Loucy (cell line): ENCODE results near the gene ZNF407.

Experiments
- H2AFZ ChIP-seq: fragments of 200-600 bp; sonication (generic); 2 replicates; pipeline ENCODE4 v1.6.0; 2016; ENCODE audit warnings: antibody characterized with exemption, mild to moderate bottlenecking, low read length, moderate library complexity
- H3F3A ChIP-seq: fragments of 200-600 bp; 2 replicates; pipeline ENCODE4 v1.6.0; 2016; ENCODE audit warnings: antibody characterized with exemption, low read depth, mild to moderate bottlenecking
- H3K27me3 ChIP-seq: fragments of 200-600 bp; sonication (generic); 2 replicates; pipeline ENCODE4 v1.6.1; 2014; ENCODE audit warnings: low read length, mild to moderate bottlenecking; ENCODE audit not compliant: insufficient read depth, poor library complexity, severe bottlenecking
- H3K36me3 ChIP-seq: fragments of 200-600 bp; sonication (generic); 2 replicates; pipeline ENCODE4 v1.6.1; 2016; ENCODE audit warnings: low read length; ENCODE audit not compliant: insufficient read depth
- H3K4me1 ChIP-seq: fragments of 200-600 bp; sonication (generic); 2 replicates; pipeline ENCODE4 v1.5.1; 2014; ENCODE audit warnings: low read length, mild to moderate bottlenecking; ENCODE audit not compliant: insufficient read depth, poor library complexity, severe bottlenecking
- H3K4me2 ChIP-seq: fragments of 200-600 bp; sonication (generic); 2 replicates; pipeline ENCODE4 v1.6.0; 2014; ENCODE audit warnings: antibody characterized with exemption, low read length, low read depth, mild to moderate bottlenecking; ENCODE audit not compliant: poor library complexity, severe bottlenecking
- H3K4me3 ChIP-seq: fragments of 200-600 bp; sonication (generic); 2 replicates; pipeline ENCODE4 v1.5.1; 2014; ENCODE audit warnings: low read length, mild to moderate bottlenecking, mixed read lengths; ENCODE audit not compliant: poor library complexity, severe bottlenecking
- H3K79me2 ChIP-seq: fragments of 200-600 bp; sonication (generic); 2 replicates; pipeline ENCODE4 v1.6.1; 2014; ENCODE audit warnings: low read length; ENCODE audit not compliant: insufficient read depth
- H3K9ac ChIP-seq: fragments of 200-600 bp; sonication (generic); 2 replicates; pipeline ENCODE4 v1.6.0; 2014; ENCODE audit warnings: mild to moderate bottlenecking, low read depth, low read length, moderate library complexity; ENCODE audit not compliant: poor library complexity, severe bottlenecking
- H3K9me2 ChIP-seq: fragments of 200-600 bp; sonication (generic); replicated peaks from 2 replicates; pipeline ENCODE4 v1.6.1; 2016; ENCODE audit warnings: low read depth, low read length, mixed read lengths
- H3K9me3 ChIP-seq: fragments of 200-600 bp; sonication (generic); 2 replicates; pipeline ENCODE4 v1.6.1; 2014; ENCODE audit warnings: mild to moderate bottlenecking, antibody characterized with exemption, low read length, low read depth; ENCODE audit not compliant: insufficient read depth
- H4K20me1 ChIP-seq: fragments of 200-600 bp; sonication (generic); 2 replicates; pipeline ENCODE4 v1.6.0; 2014; ENCODE audit warnings: antibody characterized with exemption, low read length, mild to moderate bottlenecking; ENCODE audit not compliant: insufficient read depth, poor library complexity, severe bottlenecking
- EZH2phosphoT487 ChIP-seq: fragments of 200-600 bp; IDR thresholded peaks from 2 replicates; pipeline ENCODE4 v1.6.1; 2018; ENCODE audit warnings: antibody characterized with exemption, mild to moderate bottlenecking, moderate library complexity, borderline replicate concordance
- TF ChIP-seq, protein P1 (sequence below): fragments of 200-600 bp; sonication (generic); conservative IDR thresholded peaks from 2 replicates; pipeline ENCODE4 v1.5.1; 2014; ENCODE audit warnings: mild to moderate bottlenecking, antibody characterized with exemption, low read length

The ZNF407 gene

DNA sequence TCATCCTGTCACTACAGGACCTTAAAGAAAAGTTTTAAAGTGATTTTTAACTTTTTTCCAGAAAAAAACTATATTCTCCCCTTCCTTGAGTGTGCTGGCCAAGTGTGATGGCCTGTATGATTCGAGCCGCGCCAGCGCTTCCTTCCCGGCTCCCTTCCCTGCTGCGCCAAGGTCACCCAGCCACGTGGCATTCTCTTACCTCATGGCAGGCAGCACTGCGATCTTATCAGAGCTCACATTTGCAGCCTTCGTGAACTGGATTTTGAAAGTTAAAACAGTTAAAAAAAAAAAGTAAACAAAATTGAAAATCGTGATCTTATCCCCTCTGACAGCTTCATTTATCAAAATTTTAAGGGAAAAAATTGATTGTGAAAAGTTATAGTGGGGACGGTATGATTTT, 331.4 kb downstream of the ZNF407 start:
- H3K9me3 ChIP-seq = no peaks in the 10 kb centered on the region
- no peaks in the 10 kb centered on the region for H3K27me3 ChIP-seq
- no peaks in the 10 kb centered on the region for H3K9me2 ChIP-seq
- H3F3A ChIP-seq = no peaks in the 10 kb centered on the region
- H4K20me1 ChIP-seq = no peaks in the 10 kb centered on the region
- no peak for TF ChIP-seq EZH2phosphoT487
- TF ChIP-seq, protein P1, sequence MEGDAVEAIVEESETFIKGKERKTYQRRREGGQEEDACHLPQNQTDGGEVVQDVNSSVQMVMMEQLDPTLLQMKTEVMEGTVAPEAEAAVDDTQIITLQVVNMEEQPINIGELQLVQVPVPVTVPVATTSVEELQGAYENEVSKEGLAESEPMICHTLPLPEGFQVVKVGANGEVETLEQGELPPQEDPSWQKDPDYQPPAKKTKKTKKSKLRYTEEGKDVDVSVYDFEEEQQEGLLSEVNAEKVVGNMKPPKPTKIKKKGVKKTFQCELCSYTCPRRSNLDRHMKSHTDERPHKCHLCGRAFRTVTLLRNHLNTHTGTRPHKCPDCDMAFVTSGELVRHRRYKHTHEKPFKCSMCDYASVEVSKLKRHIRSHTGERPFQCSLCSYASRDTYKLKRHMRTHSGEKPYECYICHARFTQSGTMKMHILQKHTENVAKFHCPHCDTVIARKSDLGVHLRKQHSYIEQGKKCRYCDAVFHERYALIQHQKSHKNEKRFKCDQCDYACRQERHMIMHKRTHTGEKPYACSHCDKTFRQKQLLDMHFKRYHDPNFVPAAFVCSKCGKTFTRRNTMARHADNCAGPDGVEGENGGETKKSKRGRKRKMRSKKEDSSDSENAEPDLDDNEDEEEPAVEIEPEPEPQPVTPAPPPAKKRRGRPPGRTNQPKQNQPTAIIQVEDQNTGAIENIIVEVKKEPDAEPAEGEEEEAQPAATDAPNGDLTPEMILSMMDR = no peak
- H3K4me2 ChIP-seq = no peak overlapping the region
- no peak overlapping the region for H2AFZ ChIP-seq
- no peaks in the 10 kb centered on the region for H3K79me2 ChIP-seq
- no peak overlapping the region for H3K9ac ChIP-seq
- no peaks in the 10 kb centered on the region for H3K36me3 ChIP-seq
- H3K4me3 ChIP-seq = no peak overlapping the region
- no peaks in the 10 kb centered on the region for H3K4me1 ChIP-seq

DNA sequence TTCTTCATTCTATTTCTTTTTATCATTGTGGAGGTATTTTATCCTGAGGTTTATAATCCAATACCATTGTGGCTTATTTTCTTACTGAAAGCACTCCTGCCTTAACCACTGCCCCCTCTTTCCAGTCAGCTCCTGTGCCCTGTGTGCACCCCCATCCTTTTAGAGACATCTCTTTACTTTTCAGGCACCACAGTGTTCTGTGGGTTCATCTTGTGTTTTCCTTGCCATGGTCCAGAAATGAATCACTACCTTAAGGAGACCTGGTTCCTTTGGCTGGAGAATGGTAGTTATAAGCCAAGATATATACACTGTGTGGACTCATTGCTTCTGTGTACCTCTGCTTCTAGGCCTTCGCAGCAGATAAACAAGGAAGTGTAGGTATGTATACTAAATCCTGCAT, 332.9 kb downstream of the ZNF407 start:
- Histone ChIP-seq H3K36me3 (no peaks in the 10 kb centered on the region), H3K9me2 (no peaks in the 10 kb centered on the region)
- TF ChIP-seq, protein P1 = no peak
- no peak for TF ChIP-seq EZH2phosphoT487

DNA sequence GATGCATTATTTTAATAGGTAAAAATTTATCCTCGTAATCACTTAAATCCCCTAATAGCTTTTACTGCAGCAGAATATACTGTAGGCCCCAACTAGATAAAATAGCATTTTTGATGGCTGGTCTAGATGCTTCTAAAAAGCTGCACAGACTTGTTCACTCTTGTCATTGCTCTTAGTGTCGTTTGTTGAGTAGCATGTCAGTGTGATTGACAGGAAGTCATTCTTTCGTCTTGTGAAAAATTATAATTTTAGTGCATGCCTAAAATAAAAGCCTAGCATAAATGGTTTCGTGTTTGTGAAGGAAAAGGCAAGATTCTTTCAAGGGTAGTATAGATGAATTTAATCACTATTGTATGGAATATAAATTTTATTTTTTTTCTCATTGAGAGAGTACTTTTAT, 336.3 kb downstream of the ZNF407 start:
- no peaks in the 10 kb centered on the region for H3K27me3 ChIP-seq

More for the DNA sequence above, 332.9 kb downstream of the ZNF407 start:
- Histone ChIP-seq H3F3A (no peaks in the 10 kb centered on the region), H3K4me2 (no peak overlapping the region), H3K9me3 (no peaks in the 10 kb centered on the region), H3K4me3 (no peak overlapping the region), H2AFZ (no peak overlapping the region), H3K27me3 (no peaks in the 10 kb centered on the region), H4K20me1 (no peaks in the 10 kb centered on the region), H3K9ac (no peak overlapping the region), H3K4me1 (no peaks in the 10 kb centered on the region), H3K79me2 (no peaks in the 10 kb centered on the region)

More for the DNA sequence above, 336.3 kb downstream of the ZNF407 start:
- Histone ChIP-seq H2AFZ (no peak overlapping the region), H3K4me1 (peaks cover 12% of the 10 kb centered on the region), H4K20me1 (no peaks in the 10 kb centered on the region), H3K9me3 (no peaks in the 10 kb centered on the region), H3K4me2 (no peak overlapping the region), H3K9ac (no peak overlapping the region), H3K36me3 (no peaks in the 10 kb centered on the region), H3K9me2 (no peaks in the 10 kb centered on the region), H3F3A (no peaks in the 10 kb centered on the region), H3K4me3 (no peak overlapping the region), H3K79me2 (no peaks in the 10 kb centered on the region)
- TF ChIP-seq EZH2phosphoT487 = no peak
- TF ChIP-seq, protein P1 = no peak
